Suppressor macrophage treated with lipopolysaccharide for 1 hour (primary cell): ENCODE results near the gene BCAN.
"Not testable (repeated sequence)": the region's sequence is repeated elsewhere in the genome, so short reads cannot be mapped to it uniquely, and the experiment has no call there.

ENCODE experiments used
- DNase-seq, 3 donors: peaks; one replicate each; pipeline ENCODE4 v3.0.0-alpha.2; 2020 to 2022

The BCAN gene

DNA sequence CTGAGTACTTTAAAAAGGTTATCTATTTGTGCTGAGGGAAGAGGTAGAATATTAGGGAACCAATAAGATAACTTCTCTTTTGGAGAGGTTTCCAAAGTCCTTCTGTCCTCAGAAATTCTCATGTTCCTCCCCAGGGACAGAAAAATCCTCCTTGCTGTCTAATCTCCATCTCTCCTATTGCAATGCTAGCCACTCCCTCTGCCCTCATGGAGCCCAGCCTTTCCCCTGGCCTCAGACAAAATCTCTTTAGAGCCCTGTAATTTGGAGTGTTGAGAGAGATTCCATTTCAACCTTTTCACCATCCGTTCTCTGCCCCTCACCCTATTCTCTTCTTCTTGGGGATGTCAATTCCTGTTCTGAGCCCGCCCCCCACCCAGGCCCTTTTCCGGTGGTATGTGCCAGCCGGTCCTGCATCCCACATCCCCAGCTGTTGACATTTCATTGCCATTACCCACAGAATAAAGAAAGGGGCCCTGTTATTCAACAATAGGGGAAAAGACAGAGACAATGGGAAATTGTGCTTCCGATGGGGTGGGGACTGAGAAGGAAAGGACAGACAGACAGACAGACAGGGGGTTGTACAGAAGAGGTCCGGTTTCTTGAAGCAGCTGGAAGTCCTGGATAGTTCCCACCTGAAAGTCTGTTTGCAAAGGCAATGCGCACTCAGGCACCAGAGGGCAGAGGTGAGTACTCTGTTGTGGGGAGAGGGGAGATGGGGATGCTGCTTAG, 22.9 kb upstream of the BCAN start, which contains the start of gene HAPLN2:
Gene HAPLN2 (plus strand): TSS at position 563 of the 729 bp plus-strand sequence. CDS start 4,076 bp downstream, outside the sequence.
- no peak for DNase-seq

DNA sequence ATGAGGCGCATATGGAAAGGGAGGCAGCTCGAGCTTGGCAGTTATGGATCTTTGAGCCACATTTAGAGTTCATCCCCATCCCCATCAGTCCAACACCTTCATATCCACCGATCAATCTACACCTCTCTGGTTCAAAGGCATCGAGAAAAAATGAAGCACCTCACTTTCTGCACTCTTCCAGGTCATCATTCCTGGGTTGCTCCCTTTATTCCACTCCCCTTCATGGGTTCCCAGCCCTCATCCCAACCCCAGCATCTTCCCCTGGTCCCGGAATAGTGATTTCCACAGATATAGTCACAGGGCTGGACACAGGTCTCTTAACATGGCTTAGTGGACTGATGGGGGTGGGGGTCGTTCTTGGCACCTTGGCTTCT, 22.3 kb upstream of the BCAN start:
- no peak for DNase-seq

DNA sequence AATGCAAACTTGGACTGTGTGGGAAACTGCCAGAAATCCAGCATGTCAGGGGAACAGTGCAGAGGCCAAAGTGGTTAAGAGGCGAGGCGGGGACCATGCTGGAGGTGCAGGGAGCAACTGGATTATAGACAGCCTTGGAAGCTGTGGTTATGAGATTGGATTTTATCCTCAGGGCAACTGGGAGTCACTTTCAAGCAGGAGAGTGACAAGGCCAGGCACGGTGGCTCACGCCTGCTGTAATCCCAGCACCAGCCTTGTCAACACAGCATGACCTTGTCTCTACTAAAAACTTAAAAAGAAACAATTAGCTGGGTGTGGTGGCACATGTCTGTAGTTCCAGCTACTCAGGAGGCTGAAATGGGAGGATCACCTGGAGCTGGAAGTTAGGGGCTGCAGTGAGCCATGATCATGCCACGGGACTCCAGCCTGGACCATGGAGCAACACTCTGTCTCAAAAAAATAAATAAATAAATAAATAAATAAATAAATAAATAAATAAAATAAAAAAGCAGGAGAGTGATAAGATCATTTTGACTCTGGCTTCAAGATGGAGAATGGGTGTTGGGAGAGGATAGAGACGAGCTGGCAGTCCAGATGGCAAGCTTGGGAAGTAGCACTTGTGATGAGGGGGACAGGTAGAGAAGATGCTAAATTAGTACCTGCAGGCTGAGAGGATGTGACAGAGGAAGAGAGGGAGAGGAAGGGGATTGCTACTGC, 19.2 kb upstream of the BCAN start:
- no peak for DNase-seq

GRCh38 chr1:156623946-156624813, 17.7 kb upstream of the BCAN start:
- peak; percentile 63 to 82 (median 71) for DNase-seq

DNA sequence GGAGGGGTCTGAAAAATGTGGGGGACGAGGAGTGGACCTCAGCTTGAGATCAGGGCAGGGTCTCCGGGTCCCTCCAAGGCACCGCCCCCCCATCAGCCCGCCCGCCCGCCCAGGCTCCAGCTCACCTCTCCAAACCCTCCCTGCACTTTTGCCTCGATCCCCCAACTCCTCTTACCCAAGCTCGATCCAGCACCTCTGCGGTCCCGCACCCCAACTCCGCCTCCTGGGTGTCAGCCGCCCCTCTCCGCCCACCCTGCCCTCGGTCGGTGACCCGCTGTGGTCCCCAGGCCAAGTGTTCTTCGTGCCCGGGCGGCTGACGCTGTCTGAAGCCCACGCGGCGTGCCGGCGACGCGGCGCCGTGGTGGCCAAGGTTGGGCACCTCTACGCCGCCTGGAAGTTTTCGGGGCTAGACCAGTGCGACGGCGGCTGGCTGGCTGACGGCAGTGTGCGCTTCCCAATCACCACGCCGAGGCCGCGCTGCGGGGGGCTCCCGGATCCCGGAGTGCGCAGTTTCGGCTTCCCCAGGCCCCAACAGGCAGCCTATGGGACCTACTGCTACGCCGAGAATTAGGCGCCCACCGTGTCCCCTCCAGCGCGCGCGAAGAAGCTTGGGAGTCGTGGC, 17.0 kb upstream of the BCAN start:
- peak in 1 of 3 donors; percentile 25 for DNase-seq

- DNase-seq = peak; percentile 72 to 84 (median 76)
Observed at GRCh38 chr1:156625436-156626078, 16.4 kb upstream of the BCAN start.

DNA sequence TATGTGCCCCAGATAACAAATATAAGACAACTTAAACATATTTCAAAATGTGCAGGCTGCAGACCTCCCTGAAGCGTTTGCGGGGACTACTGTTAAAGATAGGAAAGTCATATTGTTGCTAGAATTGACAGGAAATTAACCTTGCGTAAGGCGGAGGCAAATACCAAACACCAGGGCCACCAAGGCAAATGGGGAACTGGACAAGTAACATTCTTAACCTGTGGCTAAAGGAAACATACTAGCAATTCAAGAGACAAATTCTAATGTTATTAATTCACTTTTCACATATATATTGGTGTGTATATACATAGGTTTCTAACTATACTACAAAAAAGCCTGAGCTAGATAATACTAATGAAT, 15.9 kb upstream of the BCAN start:
- no peak for DNase-seq

DNA sequence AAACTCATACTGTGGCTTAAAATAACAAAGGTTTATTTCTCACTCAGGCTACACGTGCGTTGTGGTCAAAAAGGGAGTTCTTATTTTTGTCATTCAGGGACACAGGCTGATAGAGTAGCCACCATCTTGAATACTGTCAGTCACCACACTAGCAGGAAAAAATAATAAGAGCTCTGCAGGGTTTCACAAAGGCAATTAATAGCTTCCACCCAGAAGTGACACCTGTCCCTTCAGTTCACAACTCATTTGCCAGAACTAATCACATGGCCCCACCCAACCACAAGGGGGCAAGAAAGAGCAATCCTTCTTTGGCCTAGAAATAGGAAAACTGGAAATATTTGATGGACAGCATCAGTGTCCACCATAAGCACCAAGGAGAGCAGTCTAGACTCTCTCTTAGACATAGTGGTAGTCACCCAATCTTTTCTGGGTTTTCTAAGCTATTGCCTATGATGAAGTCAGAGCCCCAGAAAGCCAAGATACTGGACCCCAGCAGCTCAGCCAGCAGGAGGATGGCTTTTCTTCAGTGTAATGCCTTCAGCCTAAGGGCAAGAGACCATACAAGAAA, 14.5 kb upstream of the BCAN start:
- peak; percentile 67 to 76 (median 76) for DNase-seq

GRCh38 chr1:156629823-156630449, 12.0 kb upstream of the BCAN start:
- no peak for DNase-seq

DNA sequence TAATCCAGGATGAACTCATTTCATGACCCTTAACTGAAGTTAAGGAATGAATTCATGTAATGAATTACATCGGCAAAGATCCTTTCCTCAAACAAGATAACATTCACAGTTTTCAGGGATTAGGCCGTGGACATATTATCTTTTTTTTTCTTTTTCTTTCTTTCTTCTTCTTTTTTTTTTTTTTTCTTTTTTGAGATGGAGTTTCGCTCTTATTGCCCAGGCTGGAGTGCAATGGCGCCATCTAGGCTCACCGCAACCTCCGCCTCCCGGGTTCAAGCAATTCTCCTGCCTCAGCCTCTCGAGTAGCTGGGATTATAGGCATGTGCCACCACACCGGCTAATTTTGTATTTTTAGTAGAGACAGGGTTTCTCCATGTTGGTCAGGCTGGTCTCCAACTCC, 10.8 kb upstream of the BCAN start:
- not testable (repeated sequence) for DNase-seq

- DNase-seq = no peak
Observed at GRCh38 chr1:156632355-156632754, 9.6 kb upstream of the BCAN start.

GRCh38 chr1:156638189-156638985, 3.5 kb upstream of the BCAN start:
- no peak for DNase-seq

- no peak for DNase-seq
Observed at GRCh38 chr1:156639601-156640101, 2.3 kb upstream of the BCAN start.

DNA sequence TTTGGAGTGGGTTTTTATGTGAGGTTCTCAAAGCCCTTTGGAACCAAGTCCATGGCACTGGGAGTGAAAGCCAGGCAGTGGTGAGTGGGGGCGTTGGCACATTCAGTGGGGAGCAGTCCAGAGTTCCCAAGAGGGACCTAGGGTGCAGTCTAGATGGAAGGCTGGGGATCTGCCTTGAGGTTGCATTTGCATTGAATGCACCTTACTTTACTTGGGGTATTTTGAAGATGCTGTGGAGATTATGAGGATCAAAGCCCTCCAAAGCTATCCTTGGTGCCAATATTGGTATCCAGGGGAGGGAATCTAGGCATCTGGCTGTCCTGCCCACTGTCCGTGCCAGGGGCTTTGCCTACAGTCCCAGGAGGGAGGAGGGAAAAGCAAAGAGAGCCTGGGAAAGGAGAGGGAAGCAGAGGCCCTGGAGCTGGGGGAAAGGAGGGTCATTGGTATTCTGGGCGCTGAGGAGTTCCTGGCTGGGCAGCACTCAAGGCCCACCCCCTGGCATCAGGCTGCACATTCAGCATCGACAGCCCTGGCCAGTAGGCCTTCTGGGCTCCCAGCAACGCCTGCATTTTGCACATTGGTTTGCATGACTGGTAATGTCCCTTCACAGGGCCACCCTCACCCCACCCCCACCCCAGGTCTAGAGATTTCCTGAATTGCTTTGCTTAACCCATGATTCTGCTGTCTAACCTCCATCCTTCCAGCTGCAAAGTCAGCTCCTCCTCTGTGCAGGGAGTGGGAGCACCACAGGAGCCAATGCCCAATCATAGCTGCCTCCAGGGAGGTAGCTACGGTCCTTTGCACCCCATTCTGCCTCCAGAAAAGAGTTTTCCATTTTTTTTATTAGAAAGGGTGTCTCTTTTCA, 843 bp upstream of the BCAN start:
- no peak for DNase-seq

- no peak for DNase-seq
Observed at GRCh38 chr1:156642265-156643048, 540 bp downstream of the BCAN start.

DNA sequence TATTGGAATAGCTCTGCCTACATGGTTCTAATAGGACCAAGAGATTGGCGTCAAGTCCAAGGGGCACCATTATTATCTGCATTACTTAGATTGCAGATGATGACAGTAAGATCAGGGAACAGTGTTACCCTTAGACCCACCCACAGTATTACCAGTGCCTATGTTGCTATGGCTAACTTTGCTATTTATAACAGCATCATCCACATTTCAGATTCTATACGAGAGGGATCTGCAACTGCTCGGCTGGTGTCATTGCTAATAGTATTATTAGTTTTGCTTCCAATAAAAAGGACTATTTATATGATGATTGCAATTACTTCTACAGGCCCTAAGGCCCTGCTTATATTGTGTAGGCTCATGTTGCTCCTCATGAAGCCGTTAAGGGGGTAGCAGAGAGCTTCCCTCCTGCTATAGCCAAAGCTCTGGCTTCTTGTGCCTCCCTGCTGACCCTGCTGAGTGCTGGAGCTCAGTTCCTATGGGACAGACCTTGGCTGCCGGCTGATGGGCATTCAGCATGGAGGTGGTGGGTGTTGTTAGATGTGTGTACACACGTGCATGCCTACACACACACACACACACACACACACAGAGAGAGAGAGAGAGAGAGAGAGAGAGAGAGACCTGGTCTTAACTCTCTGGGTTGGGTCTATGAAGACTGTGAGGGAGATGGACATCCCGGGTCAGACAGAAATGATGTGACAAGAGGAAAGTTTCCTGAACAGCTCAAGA, 1.3 kb downstream of the BCAN start:
- no peak for DNase-seq

- DNase-seq = peak; percentile 44 to 57 (median 46)
Observed at GRCh38 chr1:156643778-156644092, 1.8 kb downstream of the BCAN start.

DNA sequence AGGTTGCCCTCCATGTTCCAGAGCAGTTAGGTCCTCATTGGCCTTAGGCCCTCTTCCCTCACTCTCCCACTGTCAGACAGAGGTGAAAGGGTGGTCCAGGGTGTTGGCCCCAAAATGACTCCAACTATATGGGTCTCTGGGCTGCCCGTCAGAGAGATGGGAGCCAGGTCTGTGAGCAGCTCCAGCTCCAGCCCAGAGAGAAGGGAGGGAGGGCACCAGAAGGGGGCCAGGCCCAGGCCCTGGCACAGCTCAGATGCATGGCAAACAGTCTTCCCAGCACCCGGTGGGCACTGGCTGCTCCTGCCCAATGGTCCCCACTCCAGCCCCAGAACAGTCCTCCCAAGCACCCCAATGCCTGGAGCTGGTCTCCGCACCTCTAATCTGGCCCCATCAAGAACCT, 2.2 kb downstream of the BCAN start:
- no peak for DNase-seq
